GM06990 (cell line): ENCODE data around the gene FAM107A.

Experiments used
- DNase-seq: peaks from one replicate; pipeline ENCODE4 v3.0.0-alpha.2; 2011; ENCODE audit not compliant: insufficient read length; ENCODE audit errors: extremely low read depth
- H3K27me3 ChIP-seq: replicated peaks from 2 replicates; pipeline ENCODE4 v1.6.0; 2011; ENCODE audit warnings: low read length; ENCODE audit not compliant: control insufficient read depth, insufficient read depth
- H3K36me3 ChIP-seq: 2 replicates; pipeline ENCODE4 v1.5.1; 2011; ENCODE audit warnings: low read length; ENCODE audit not compliant: control insufficient read depth, insufficient read depth
- H3K4me3 ChIP-seq: replicated peaks from 2 replicates; pipeline ENCODE4 v1.5.1; 2011; ENCODE audit warnings: low read depth, mild to moderate bottlenecking, control low read depth, low read length
- TF ChIP-seq, protein P1 (sequence below): IDR thresholded peaks from 2 replicates; pipeline ENCODE4 v1.5.1; 2011; ENCODE audit warnings: low read length, control low read depth, mild to moderate bottlenecking, inconsistent platforms; ENCODE audit not compliant: insufficient read depth, poor library complexity, severe bottlenecking

The FAM107A gene

GRCh38 chr3:58613236-58614132 lies 36.3 kb upstream of the FAM107A start:
- no peak overlapping the region for H3K4me3 ChIP-seq
- H3K27me3 ChIP-seq = no peaks in the 10 kb centered on the region; the same call in 1 of the 2 replicates
- TF ChIP-seq, protein P1, sequence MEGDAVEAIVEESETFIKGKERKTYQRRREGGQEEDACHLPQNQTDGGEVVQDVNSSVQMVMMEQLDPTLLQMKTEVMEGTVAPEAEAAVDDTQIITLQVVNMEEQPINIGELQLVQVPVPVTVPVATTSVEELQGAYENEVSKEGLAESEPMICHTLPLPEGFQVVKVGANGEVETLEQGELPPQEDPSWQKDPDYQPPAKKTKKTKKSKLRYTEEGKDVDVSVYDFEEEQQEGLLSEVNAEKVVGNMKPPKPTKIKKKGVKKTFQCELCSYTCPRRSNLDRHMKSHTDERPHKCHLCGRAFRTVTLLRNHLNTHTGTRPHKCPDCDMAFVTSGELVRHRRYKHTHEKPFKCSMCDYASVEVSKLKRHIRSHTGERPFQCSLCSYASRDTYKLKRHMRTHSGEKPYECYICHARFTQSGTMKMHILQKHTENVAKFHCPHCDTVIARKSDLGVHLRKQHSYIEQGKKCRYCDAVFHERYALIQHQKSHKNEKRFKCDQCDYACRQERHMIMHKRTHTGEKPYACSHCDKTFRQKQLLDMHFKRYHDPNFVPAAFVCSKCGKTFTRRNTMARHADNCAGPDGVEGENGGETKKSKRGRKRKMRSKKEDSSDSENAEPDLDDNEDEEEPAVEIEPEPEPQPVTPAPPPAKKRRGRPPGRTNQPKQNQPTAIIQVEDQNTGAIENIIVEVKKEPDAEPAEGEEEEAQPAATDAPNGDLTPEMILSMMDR = no peak
- no peaks in the 10 kb centered on the region for H3K36me3 ChIP-seq
- DNase-seq = no peak

GRCh38 chr3:58612830-58613229 lies 35.6 kb upstream of the FAM107A start:
- no peaks in the 10 kb centered on the region; the same call in 1 of the 2 replicates for H3K27me3 ChIP-seq
- no peak for DNase-seq
- TF ChIP-seq, protein P1 = no peak

DNA sequence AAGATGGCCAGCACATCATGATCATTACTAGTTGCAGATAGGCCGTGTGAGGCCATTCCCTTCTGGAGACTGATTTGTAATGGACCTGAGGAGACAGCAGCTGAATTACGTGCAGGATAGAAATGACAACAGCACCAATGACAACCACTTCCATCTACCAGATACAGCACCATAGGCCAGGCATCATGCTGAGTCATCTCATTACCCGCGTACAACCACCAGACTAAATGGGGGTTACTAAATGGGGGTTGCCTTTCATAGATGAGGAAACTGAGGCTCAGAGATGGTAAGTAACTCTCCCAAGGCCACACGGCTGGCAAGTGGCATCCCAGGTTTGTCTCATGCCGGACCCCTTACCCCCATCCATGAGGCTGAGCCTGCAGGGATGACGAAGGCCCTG lies 32.8 kb upstream of the FAM107A start:
- TF ChIP-seq, protein P1 = no peak
- Histone ChIP-seq H3K36me3 (no peaks in the 10 kb centered on the region), H3K4me3 (no peak overlapping the region), H3K27me3 (no peaks in the 10 kb centered on the region; the same call in 1 of the 2 replicates)
- DNase-seq = no peak

More at GRCh38 chr3:58612830-58613229, 35.6 kb upstream of the FAM107A start:
- no peaks in the 10 kb centered on the region for H3K36me3 ChIP-seq
- no peak overlapping the region for H3K4me3 ChIP-seq

DNA sequence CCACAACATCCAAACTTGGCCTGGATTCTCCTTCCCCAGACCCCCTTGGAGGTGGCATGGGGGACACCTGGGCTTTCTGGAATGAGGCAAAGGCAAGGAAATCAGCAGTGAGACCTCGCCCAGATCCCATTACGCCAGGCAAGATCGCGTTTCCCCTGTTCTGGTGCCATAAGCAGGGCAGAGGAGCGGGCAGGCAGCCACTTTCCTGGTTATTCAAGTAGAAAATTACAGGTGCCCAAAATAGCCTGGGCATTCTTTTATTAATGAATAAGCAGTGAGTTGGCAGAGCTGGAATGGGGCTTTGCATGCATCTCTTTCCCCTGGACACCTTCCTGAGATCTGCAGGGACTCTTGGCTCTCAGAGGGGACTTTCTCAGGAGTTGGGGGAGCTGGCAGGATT lies 31.5 kb upstream of the FAM107A start:
- DNase-seq = no peak
- Histone ChIP-seq H3K27me3 (no peaks in the 10 kb centered on the region; the same call in 1 of the 2 replicates), H3K36me3 (no peaks in the 10 kb centered on the region), H3K4me3 (no peak overlapping the region)
- TF ChIP-seq, protein P1 = no peak

GRCh38 chr3:58607816-58608215 lies 30.6 kb upstream of the FAM107A start:
- TF ChIP-seq, protein P1 = no peak
- Histone ChIP-seq H3K27me3 (no peaks in the 10 kb centered on the region; the same call in 1 of the 2 replicates), H3K36me3 (no peaks in the 10 kb centered on the region), H3K4me3 (no peak overlapping the region)
- DNase-seq = no peak
